Fibroblast of skin of abdomen (primary cell): Measurements from ENCODE around the gene PPP6C. TPM values are rescaled to one million over a fixed set of nuclear protein-coding genes. Genes with fewer than 3 reads are reported as not detected.
"Not testable (repeated sequence)": the region's sequence is repeated elsewhere in the genome, so short reads cannot be mapped to it uniquely, and the experiment has no call there.

Experiments
- DNase-seq: peaks from one replicate; pipeline ENCODE4 v3.0.0-alpha.2; 2013
- polyA plus RNA-seq, 2 experiments: library from polyadenylated mRNA; unstranded; fragments of 120-200 nt; gene quantifications; one replicate each; pipeline ENCODE4 v1.2.1, GENCODE V29; 2013; ENCODE audit not compliant: insufficient read length in 2 of 2

Gene PPP6C
- 34.5 TPM for polyA plus RNA-seq (2013, experiment 1 of 2; ENCODE audit: insufficient read length)
- polyA plus RNA-seq (2013, experiment 2 of 2; ENCODE audit: insufficient read length), result 35.1 TPM

DNA sequence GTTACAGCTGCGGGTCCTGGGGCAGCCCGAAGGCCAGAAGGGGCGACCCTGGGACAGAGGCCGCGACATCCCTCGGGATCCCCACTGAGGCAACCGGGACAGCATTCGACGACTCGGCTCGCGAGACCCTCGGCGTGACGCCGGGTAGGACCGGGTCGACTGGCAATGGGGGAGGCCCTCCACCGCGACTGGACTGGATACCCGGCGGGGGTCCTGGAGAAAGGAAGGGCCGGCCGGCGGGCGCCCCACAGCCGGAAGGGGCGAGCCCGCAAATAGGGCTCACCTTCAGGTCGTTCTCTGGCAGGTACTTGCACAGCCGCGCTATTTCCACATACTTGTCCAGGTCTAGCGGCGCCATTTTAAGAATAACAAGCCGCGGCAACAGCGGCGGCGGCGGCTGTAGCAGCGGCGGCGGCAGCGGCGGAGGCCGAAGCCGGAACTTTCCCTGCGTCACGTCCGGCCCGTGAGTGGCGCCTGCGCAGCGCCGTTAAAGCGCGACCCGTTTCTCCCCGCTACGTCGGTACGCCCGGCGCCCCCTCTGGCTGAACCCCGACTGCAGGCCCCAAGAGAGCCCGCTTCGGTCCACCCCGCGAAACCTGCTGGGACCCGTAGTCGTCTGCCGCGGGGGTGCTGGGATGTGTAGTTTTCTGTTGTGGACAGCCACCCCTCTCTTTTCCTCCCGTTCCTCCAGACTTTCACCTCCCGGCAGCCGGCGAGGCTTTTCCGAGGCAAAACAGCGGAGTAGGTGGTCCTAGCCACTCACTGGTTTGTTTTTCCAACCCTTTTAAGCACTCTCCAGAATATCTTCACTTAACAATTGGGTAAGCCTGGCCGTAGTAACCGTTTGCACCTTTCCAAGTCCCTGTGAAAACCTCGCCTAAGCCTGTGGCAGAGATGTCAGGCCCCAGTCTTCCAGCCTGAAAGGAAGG lies at the start of gene PPP6C:
Gene PPP6C (minus strand): TSS at position 443 of the 929 bp plus-strand sequence. CDS start 85 bp downstream, at position 358.
- DNase-seq, result peak; percentile 96

- DNase-seq, result no peak
Measured at GRCh38 chr9:125238915-125239446, 49.4 kb upstream of the PPP6C start.

DNA sequence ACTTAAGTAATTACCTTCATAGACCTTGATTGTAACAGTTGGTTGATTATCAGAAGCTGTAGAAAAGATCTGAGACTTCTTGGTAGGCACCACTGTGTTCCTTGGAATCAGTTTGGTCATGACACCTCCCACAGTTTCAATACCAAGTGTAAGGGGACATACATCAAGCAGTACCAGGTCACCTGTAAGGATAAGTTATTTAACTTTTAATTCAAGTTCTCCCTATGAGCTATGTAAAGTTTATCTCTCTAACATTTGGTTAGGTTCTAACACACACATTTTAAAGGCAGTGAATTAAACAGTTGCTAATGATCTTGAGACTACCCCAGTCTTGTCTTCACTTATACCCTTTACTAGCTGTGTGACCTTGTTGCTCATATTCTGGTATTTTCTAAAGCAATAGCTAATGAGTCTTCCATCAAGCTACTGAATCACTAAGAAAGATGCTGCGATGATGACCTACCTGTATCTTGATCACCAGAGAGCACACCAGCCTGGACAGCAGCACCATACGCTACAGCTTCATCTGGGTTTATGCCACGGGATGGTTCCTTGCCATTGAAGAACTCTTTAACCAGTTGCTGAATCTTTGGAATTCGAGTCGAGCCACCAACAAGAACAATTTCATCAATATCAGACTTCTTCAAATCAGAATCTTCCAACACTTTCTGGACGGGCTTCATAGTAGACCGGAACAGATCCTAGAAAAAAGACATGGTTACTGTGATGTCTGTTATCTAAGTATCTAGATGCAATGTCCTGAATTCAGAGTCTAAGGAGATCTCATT lies 48.7 kb upstream of the PPP6C start:
- no peak for DNase-seq

GRCh38 chr9:125236520-125237159 lies 47.0 kb upstream of the PPP6C start:
- not testable (repeated sequence) for DNase-seq

DNA sequence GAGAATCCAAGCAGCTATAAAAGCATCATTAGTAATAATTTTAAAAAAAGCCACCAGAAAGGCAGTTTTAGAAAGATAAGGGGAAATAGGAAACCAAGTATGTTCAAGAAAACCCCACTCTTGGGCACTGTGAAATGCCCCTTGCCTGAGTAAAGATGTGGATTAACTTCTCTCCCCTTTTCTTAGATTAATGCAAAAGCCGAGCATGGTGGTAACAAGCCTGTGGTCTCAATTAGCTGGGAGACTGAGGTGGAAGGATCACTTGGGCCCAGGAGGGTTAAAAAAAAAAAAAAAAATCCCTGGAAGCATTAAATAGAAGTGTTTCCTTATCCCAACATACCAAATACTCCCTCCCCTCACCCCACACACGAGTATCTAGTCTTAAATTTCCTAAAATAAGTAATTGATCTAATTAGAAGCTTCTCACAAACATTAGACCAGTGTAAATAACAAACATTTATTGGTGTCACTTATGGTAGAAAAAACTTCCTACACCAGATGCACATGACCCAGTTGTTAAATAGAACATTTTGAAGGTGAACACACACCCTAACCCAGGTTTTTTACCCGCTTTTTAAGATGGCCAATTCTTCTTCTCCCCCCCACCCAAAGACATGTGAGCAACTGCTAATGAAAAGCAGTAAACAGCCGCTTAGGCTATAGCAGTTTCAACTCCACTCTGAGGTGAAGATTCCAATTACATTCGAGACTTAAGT lies 46.4 kb upstream of the PPP6C start:
- DNase-seq, result no peak

DNA sequence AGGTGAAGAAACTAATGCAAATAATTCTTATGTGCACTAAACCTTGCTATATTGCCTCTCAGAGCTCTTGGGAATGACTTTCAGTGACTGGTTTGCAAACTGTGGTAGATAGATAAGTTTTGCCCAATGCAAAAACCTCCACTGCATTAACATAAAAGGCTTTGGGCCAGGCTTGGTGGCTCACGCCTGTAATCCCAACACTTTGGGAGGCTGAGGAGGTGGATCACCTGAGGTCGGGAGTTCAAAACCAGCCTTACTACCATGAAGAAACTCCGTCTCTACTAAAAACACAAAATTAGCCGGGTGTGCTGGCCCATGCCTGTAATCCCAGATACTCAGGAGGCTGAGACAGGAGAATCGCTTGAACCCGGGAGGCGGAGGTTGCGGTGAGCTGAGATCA lies 44.5 kb upstream of the PPP6C start:
- DNase-seq, result not testable (repeated sequence)

DNA sequence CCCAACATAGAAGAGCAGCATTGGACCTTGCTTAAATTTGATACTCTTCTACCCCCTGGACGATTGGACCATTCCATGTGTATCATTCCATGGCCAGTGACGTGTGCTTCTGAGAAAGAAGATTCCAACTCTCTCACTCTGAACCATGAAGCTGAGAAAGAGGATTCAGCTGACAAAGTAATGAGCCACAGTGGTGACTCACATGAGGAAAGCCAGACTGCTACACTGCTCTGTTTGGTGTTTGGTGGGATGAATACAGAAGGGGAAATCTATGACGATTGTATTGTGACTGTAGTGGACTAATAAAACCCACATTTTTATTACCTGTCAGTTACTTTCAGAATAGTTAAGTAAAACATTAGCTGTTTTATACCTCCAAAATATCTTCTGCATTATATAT lies 44.1 kb upstream of the PPP6C start:
- peak; percentile 98 for DNase-seq

DNA sequence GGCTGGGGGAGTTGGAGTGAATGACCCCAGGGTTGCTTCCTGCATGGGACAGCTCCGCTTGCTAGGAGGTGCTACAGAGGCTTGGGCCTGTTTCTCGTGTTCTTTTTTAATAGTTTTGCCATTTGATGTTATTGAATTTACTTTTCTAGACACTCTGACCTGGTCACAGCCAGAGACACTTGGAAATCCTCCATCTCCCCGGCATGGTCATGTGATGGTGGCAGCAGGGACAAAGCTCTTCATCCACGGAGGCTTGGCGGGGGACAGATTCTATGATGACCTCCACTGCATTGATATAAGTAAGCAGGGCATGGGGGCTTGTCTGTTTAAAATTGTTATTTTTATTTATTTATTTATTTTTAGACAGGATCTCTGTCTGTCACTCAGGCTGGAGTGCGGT lies 38.2 kb upstream of the PPP6C start:
- DNase-seq, result no peak

GRCh38 chr9:125224858-125225257 lies 35.3 kb upstream of the PPP6C start:
- not testable (repeated sequence) for DNase-seq

GRCh38 chr9:125218621-125219020 lies 29.0 kb upstream of the PPP6C start:
- DNase-seq, result no peak

DNA sequence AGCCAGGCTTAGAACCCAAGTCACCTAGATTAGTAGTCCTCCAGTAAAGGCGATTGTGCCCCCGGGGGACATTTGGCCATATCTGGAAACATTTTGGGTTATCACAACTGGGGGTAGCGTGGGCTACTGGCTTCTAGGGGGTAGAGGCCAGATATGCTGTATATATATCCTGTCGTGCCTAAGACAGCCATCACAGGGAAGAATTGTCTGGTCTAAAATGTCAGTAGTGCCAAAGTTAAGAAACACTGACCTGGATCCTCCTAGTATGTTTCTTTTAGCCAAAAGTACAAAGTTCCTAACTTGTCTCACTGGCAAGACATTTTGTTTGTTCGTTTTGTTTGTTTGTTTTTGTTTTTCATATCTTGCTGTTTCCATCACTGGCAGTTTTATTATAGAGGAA lies 24.6 kb upstream of the PPP6C start:
- DNase-seq, result no peak

GRCh38 chr9:125204477-125204876 lies 14.9 kb upstream of the PPP6C start:
- no peak for DNase-seq

DNA sequence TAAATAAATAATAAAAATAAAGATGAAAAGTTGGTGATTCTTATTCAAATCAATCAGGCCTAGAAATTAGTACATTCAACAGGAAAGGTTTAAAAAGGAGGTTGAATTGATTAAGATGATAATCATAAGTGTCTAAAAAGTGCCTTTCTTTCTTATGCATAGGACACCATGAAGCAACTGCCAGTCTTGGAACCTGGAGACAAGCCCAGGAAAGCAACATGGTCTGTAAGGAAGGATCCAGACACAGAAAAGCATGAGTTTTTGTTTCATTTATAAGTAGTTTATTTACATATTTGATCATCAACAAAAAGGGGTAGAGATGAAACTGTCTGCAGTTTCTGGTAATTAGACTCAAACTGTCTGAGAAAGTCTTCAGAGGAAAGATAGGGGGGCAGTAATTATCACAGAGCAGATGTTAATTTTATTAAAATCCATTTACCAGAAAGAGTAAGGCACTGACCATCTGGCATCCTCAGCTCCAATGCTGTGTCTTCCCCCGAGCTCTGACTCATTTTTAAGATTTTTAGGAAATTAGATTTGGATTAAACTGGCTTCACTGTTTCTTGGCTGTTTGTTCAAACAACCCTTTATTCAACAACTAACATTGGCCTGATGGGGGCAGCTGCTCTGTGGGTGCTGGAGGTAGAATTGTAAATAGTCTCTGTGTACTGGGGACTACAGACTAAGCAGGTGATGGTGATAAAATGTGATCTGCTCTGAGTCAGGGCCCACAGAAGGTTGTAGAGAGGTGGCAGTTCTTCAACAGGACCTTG lies 13.4 kb upstream of the PPP6C start:
- DNase-seq, result no peak

DNA sequence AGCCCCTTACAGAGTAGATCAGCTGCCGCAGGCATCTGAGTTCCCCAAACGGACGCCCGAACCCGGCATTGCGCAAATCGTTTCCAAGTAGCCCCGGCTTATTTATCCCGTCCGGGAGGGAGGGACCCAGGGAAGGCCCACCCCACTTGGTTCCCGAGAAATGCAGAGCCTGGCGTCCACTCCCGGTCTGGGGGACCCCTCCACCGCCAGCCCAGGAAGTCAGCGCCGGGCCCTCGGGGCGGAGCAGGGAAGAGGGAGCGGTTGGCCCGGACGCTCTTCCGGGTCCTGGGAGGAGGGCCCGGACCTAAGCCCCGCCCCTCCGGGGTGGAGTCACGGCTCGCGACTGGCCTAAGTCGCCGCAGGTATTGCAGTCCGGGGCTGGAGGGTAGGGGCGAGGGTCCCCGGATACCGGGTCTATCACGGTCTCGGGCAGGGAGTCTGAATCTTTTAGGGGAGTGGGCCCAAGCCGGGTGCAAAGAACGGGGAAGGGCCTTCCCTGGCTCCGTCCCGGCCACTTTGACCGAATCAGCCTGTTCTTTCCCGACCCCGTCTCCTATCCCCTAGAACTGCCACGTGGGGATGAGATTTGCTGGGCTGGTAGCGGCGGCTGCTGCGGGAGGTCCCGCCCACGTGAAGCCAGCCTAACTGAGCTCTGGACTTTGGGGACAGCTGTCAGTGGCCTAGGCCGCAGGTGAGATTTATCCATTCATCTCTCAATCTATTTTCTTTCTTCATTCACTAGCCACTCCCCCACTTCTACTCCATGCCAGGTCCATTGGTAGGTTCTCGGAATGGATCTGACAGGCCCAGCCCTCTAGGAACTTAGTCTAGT lies 10.8 kb upstream of the PPP6C start, which contains the start of gene RABEPK:
Gene RABEPK (plus strand): TSS at position 327 of the 832 bp plus-strand sequence. CDS start 2,472 bp downstream, outside the sequence.
- peak; percentile 96 for DNase-seq

DNA sequence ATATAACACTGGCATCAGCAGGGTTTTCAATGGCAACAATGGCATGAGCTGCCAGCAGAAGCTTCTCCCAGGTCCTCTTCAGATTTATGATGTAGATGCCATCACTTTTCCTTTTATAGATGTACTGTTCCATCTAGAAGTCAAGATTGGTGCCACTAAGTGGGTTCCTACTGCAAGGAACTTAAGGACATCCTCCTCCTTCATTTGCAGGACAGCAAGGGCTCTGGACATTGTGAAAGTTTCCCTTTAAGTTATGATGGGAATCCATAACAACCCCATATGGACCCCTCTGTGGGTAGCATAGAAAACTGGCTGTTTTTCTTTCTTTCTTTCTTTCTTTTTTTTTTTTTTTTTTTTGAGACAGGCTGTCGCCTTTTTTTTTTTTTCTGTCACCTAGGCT lies 6.0 kb upstream of the PPP6C start:
- not testable (repeated sequence) for DNase-seq

DNA sequence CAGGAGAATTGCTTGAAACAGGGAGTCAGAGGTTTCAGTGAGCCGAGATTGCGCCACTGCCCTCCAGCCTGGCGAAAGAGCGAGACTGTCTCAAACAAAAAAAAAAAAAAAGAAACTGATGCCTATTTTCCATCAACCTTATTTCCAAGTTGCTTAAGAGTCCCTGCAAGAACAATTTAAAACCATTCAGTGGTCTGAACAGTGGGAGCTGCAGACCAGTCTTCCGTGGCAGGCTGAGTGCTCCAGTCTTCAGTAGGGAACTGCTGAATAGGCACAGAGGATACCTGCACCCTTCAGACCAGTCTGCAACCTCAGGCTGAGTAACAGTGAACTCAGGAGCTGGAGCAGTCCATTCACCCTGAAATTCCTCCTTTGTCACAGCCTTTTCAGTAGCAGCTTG lies 4.9 kb upstream of the PPP6C start:
- not testable (repeated sequence) for DNase-seq

DNA sequence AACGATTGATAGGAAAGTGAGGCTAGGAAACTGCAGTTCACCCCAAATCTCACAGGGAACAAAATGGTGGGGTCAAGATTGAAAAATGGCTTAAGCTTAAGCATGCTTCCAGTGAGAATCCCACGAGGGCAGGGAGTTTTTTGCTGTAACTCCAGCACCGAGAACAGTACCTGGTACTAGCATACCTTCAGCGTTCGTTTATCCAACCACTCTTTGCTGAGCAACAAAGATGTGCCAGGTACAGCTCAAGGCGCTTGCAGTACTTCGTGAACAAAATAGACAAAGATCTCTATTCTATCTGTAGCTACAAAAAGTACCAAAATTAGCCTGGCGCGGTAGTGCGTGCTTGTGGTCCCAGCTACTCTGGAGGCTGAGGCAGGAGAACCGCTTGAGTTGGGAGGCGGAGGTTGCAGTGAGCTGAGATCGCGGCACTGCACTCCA lies 778 bp upstream of the PPP6C start:
- DNase-seq, result no peak

- no peak for DNase-seq
Measured at GRCh38 chr9:125189011-125189360, 617 bp downstream of the PPP6C start.

DNA sequence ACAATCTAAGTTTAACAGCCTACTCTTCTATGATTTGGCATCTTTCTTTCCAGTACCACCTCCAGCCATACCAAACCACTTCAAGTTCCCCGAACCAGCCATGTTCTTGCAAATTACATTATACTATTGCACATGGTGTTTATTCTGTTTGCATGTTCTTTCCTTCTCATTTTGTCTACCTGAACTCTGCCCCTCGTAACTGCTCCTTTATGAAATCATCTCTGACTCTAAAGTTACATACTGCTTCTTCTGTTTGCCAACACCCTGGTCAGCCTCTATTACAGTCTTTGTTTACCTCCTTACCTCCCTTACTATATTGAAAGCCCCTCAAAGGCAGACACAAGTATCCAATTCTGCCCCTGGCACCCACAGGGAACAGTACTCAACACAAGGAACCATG lies 6.0 kb downstream of the PPP6C start:
- DNase-seq, result no peak

- DNase-seq, result no peak
Measured at GRCh38 chr9:125183054-125183453, 6.5 kb downstream of the PPP6C start.
